ENCODE results near the gene ZNF266.

DNA sequence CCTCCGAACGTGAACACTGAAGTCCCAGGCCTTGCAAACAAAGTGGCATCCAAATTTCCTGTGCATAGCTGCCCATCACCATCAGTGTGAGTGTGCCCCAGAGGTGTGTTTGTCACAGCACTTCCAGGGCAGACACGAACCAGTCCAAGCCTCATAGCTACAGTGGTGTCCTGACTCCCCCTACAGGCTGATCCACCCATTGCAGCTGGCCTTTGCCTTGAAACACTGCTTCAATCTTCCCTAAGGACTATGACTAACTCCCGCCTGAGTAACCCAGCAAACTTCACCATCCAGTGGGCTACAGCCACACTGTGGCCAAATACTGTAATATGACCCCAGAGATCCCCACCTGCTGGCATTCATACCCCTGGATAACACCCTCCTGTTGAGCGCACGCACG, 3.9 kb downstream of the ZNF266 start:
- TF ChIP-seq POLR2AphosphoS5 (IDR thresholded peaks at IDR 0.05; ENCODE audit: low read depth, low read length) (no peak), TAF1 (IDR thresholded peaks at IDR 0.05; ENCODE audit: borderline replicate concordance, insufficient read depth, low read length) (no peak), SIN3A (IDR thresholded peaks at IDR 0.05; ENCODE audit: borderline replicate concordance, insufficient read depth, low read length) (no peak)
